Left kidney (tissue), 8 donors: Measurements from ENCODE around the gene C1QTNF5. TPM values are rescaled to one million over a fixed set of nuclear protein-coding genes. Genes with fewer than 3 reads are reported as not detected.
"Not testable (repeated sequence)": the region's sequence is repeated elsewhere in the genome, so short reads cannot be mapped to it uniquely, and the experiment has no call there.

Source experiments
- DNase-seq: peaks from one replicate; pipeline ENCODE4 v3.0.0-alpha.2; 2013
- long read RNA-seq, 8 donors: transcript quantifications; one replicate each; lab custom pipeline, GENCODE V29; 2026
- polyA plus RNA-seq: library from polyadenylated mRNA; unstranded; fragments of 120-200 nt; gene quantifications from one replicate; pipeline ENCODE4 v1.2.1, GENCODE V29; 2013; ENCODE audit not compliant: insufficient read length

C1QTNF5 gene
- 15.7 TPM for polyA plus RNA-seq
- long read RNA-seq, donor 1, transcript C1QTNF5-202 (3 exons, 1,356 nt), result minor isoform, 8 of 26 reads
- long read RNA-seq, donor 1, transcript C1QTNF5-203 (2 exons, 1,046 nt), result major isoform, 18 of 26 reads
- long read RNA-seq, donor 1, partial matches to known transcripts, result 0 of 26 reads
- long read RNA-seq, donor 1, other reads (novel, unspliced or antisense), result 0 of 26 reads
- long read RNA-seq, donor 2, transcript C1QTNF5-203 (2 exons, 1,046 nt), result major isoform, 23 of 37 reads
- long read RNA-seq, donor 2, transcript C1QTNF5-202 (3 exons, 1,356 nt), result minor isoform, 13 of 37 reads
- long read RNA-seq, donor 2, partial matches to known transcripts, result 0 of 37 reads
- long read RNA-seq, donor 2, other reads (novel, unspliced or antisense), result 0 of 37 reads
- long read RNA-seq, donor 3, transcript C1QTNF5-203 (2 exons, 1,046 nt), result major isoform, 9 of 14 reads
- long read RNA-seq, donor 3, transcript C1QTNF5-202 (3 exons, 1,356 nt), result minor isoform, 5 of 14 reads
- long read RNA-seq, donor 3, partial matches to known transcripts, result 0 of 14 reads
- long read RNA-seq, donor 3, other reads (novel, unspliced or antisense), result 0 of 14 reads
- long read RNA-seq, donor 4, result 0 reads
- long read RNA-seq, donor 5, transcript C1QTNF5-203 (2 exons, 1,046 nt), result major isoform, 26 of 47 reads
- long read RNA-seq, donor 5, transcript C1QTNF5-202 (3 exons, 1,356 nt), result minor isoform, 21 of 47 reads
- long read RNA-seq, donor 5, partial matches to known transcripts, result 0 of 47 reads
- long read RNA-seq, donor 5, other reads (novel, unspliced or antisense), result 0 of 47 reads
- long read RNA-seq, donor 6, transcript C1QTNF5-202 (3 exons, 1,356 nt), result minor isoform, 14 of 29 reads
- long read RNA-seq, donor 6, transcript C1QTNF5-203 (2 exons, 1,046 nt), result major isoform, 15 of 29 reads
- long read RNA-seq, donor 6, partial matches to known transcripts, result 0 of 29 reads
- long read RNA-seq, donor 6, other reads (novel, unspliced or antisense), result 0 of 29 reads
- long read RNA-seq, donor 7, transcript C1QTNF5-203 (2 exons, 1,046 nt), result major isoform, 20 of 31 reads
- long read RNA-seq, donor 7, transcript C1QTNF5-202 (3 exons, 1,356 nt), result minor isoform, 11 of 31 reads
- long read RNA-seq, donor 7, partial matches to known transcripts, result 0 of 31 reads
- long read RNA-seq, donor 7, other reads (novel, unspliced or antisense), result 0 of 31 reads
- long read RNA-seq, donor 8, transcript C1QTNF5-202 (3 exons, 1,356 nt), result major isoform, 9 of 13 reads
- long read RNA-seq, donor 8, partial matches to known transcripts, result 0 of 13 reads
- long read RNA-seq, donor 8, other reads (novel, unspliced or antisense), result 0 of 13 reads

GRCh38 chr11:119340335-119341221, at the start of gene C1QTNF5:
Gene C1QTNF5, minus strand, starts transcription at chr11:119340883. Its CDS starts 486 bp downstream, at chr11:119340397.
- peak; percentile 79 for DNase-seq

- no peak for DNase-seq
Measured at GRCh38 chr11:119389611-119390254, 49.0 kb upstream of the C1QTNF5 start.

- DNase-seq, result no peak
Measured at GRCh38 chr11:119388103-119388502, 47.4 kb upstream of the C1QTNF5 start.

GRCh38 chr11:119384332-119384731, 43.6 kb upstream of the C1QTNF5 start:
- DNase-seq, result no peak

GRCh38 chr11:119382513-119382912, 41.8 kb upstream of the C1QTNF5 start:
- not testable (repeated sequence) for DNase-seq

- DNase-seq, result no peak
Measured at GRCh38 chr11:119382101-119382500, 41.4 kb upstream of the C1QTNF5 start.

GRCh38 chr11:119381181-119381988, 40.7 kb upstream of the C1QTNF5 start, which contains the start of gene USP2:
Gene USP2, minus strand, starts transcription at chr11:119381690. Its CDS starts 8,210 bp downstream, at chr11:119373480.
- peak; percentile 95 for DNase-seq

- DNase-seq, result no peak
Measured at GRCh38 chr11:119380827-119381180, 40.1 kb upstream of the C1QTNF5 start.

- DNase-seq, result no peak
Measured at GRCh38 chr11:119380160-119380826, 39.6 kb upstream of the C1QTNF5 start.

GRCh38 chr11:119378851-119379465, 38.3 kb upstream of the C1QTNF5 start:
- no peak for DNase-seq

- no peak for DNase-seq
Measured at GRCh38 chr11:119377961-119378667, 37.4 kb upstream of the C1QTNF5 start.

GRCh38 chr11:119377112-119377901, 36.6 kb upstream of the C1QTNF5 start:
- DNase-seq, result no peak

- DNase-seq, result no peak
Measured at GRCh38 chr11:119376197-119376847, 35.6 kb upstream of the C1QTNF5 start.

GRCh38 chr11:119375337-119376196, 34.9 kb upstream of the C1QTNF5 start:
- DNase-seq, result no peak

- DNase-seq, result no peak
Measured at GRCh38 chr11:119374632-119375336, 34.1 kb upstream of the C1QTNF5 start.
